Upper lobe of left lung (tissue), 6 donors: Measurements from ENCODE around the gene EVPL. TPM values are rescaled to one million over a fixed set of nuclear protein-coding genes. Genes with fewer than 3 reads are reported as not detected.

Source experiments
- ATAC-seq, 2 donors: fragments of 200-7000 bp; cut with Tn5 transposase; one replicate each; pipeline ENCODE4 v1.9.1; 2022; ENCODE audit warnings: mild to moderate bottlenecking in 2 of 2, moderate library complexity in 2 of 2; ENCODE audit not compliant: low FRiP score in 2 of 2
- DNase-seq, 2 donors: peaks; one replicate each; pipeline ENCODE4 v3.0.0-alpha.2; 2019 to 2020
- H3K27ac ChIP-seq, 4 donors: fragments of 200-600 bp; sonication (generic); one replicate each; pipeline ENCODE4 v1.5.1; 2016 to 2019
- H3K27me3 ChIP-seq, 4 donors: fragments of 200-600 bp; sonication (generic); one replicate each; pipeline ENCODE4 v1.5.1; 2017 to 2019
- H3K36me3 ChIP-seq, 4 donors: fragments of 200-600 bp; sonication (generic); one replicate each; pipeline ENCODE4 v1.5.1; 2016 to 2019
- H3K4me1 ChIP-seq, 4 donors: fragments of 200-600 bp; sonication (generic); one replicate each; pipeline ENCODE4 v1.5.1; 2018 to 2019
- H3K4me3 ChIP-seq, 4 donors: fragments of 200-600 bp; sonication (generic); one replicate each; pipeline ENCODE4 v1.5.1; 2017 to 2019; ENCODE audit warnings: mild to moderate bottlenecking in 2 of 4, moderate library complexity in 1 of 4
- H3K9me3 ChIP-seq, 4 donors: fragments of 200-600 bp; sonication (generic); one replicate each; pipeline ENCODE4 v1.5.1; 2018 to 2019
- CTCF ChIP-seq, 6 experiments: fragments of 450-650 bp in 4 of 6; fragments of 200-600 bp in 2 of 6; sonication (generic) in 2 of 6; IDR thresholded peaks; one replicate each; pipeline ENCODE4 v1.5.1; 2016 to 2019; ENCODE audit warnings: antibody characterized with exemption in 6 of 6
- EP300 ChIP-seq, 4 donors: sonication (generic); formaldehyde crosslinking; IDR thresholded peaks; one replicate each; pipeline ENCODE4 v1.5.1; 2017; ENCODE audit warnings: antibody characterized with exemption in 4 of 4, control low read depth in 2 of 4
- POLR2A ChIP-seq, 4 donors: fragments of 450-650 bp; IDR thresholded peaks; one replicate each; pipeline ENCODE4 v1.5.1; 2016 to 2017; ENCODE audit warnings: antibody characterized with exemption in 4 of 4, mild to moderate bottlenecking in 2 of 4
- POLR2AphosphoS5 ChIP-seq, 2 donors: sonication (generic); formaldehyde crosslinking; IDR thresholded peaks; one replicate each; pipeline ENCODE4 v1.5.1; 2017; ENCODE audit warnings: antibody characterized with exemption in 2 of 2
- WGBS, 2 donors: methylation state at CpG; one replicate each; pipeline ENCODE4 v1.1.5; 2017 to 2018; 5-methylcytosine and 5-hydroxymethylcytosine counted together
- total RNA-seq, 6 donors: library from RNA; depleted of rRNA in 4 of 6; stranded (reverse); fragments of >200 nt in 4 of 6; gene quantifications; one replicate each; pipeline versions ENCODE4 v1.1.0 to v1.2.1, GENCODE V29; 2016 to 2021
- donor health status: DM: no; HTN: no; CAD: no; lungs with moderate emphysema.
- donor health status: DM: no; HTN: yes; CAD: no; lungs with severe emphysema.

Gene EVPL
- total RNA-seq, 6 donors from 2014 or later: 47.5 to 142 (median 63.4) TPM

DNA sequence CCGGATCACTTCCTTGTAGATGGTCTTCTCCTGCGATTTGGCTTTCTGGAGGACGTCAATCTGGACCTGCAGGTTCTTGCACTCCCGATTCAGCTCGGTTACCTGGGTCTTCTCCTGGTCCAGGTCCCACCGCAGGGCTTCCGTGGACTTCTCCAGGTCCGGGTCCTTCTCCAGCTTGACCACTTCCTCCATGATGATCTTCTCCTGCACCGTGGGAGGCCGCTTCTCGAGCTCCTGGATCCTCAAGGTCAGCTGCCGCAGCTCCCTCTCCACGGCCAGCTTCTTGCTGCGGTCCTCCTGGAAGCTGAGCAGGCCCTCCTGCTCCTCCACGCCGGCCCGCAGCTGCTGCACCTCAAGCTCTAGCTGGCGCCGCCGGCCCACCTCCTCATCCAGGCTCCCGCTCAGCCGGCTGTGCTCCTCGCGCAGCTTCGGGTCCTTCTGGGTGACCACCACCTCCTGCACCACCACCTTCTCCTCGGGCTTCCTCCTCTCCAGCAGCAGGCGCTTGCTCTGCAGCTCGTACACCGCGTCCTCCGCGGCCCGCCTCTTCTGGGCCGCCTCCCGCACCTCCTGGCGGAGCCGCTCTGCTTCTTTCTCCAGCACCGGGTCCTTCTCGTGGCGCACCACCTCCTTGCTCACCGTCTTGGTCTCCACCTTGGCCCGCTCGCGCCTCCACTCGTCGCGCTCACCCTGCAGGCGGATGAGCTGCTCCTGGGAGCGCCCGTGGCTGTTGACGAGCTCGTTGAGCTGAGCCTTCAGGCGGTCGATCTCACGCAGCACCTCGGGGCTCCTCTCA, 18.3 kb downstream of the EVPL start:
- Histone ChIP-seq H3K27ac (no peak overlapping the region), H3K36me3 (peaks cover 0 to 18% (median 4%) of the 10 kb centered on the region in 4 donors), H3K27me3 (no peaks in the 10 kb centered on the region), H3K4me3 (no peak overlapping the region), H3K4me1 (peaks cover 0 to 4% (median 1%) of the 10 kb centered on the region in 4 donors), H3K9me3 (no peaks in the 10 kb centered on the region)
- DNase-seq (peak in 1 of 2 donors; percentile 82), ATAC-seq (no peak)
- WGBS, 2 donors: 91 to 95% methylated on average over 51 to 56 of the region's 56 CpGs
- TF ChIP-seq EP300 (IDR thresholded peaks at IDR 0.05) (no peak), POLR2AphosphoS5 (IDR thresholded peaks at IDR 0.05) (no peak), POLR2A (IDR thresholded peaks at IDR 0.05) (no peak), CTCF (IDR thresholded peaks at IDR 0.05) (no peak)

- peaks cover 0 to 9% (median 6%) of the 10 kb centered on the region in 4 donors for H3K4me1 ChIP-seq
- H3K9me3 ChIP-seq: no peaks in the 10 kb centered on the region
- TF ChIP-seq CTCF (IDR thresholded peaks at IDR 0.05): no peak
- TF ChIP-seq POLR2AphosphoS5 (IDR thresholded peaks at IDR 0.05): no peak
- no peak for TF ChIP-seq POLR2A (IDR thresholded peaks at IDR 0.05)
- TF ChIP-seq EP300 (IDR thresholded peaks at IDR 0.05): no peak
- H3K27me3 ChIP-seq: no peaks in the 10 kb centered on the region
- peak in 1 of 2 donors; percentile 81 for DNase-seq
- ATAC-seq: no peak
- no peak overlapping the region for H3K27ac ChIP-seq
- peaks cover 0 to 18% (median 4%) of the 10 kb centered on the region in 4 donors for H3K36me3 ChIP-seq
- WGBS, 2 donors: 94 to 95% methylated on average over 36 of the region's 36 CpGs
- no peak overlapping the region for H3K4me3 ChIP-seq
Observed at GRCh38 chr17:76008208-76008607, 18.9 kb downstream of the EVPL start.

- Histone ChIP-seq H3K27me3 (no peaks in the 10 kb centered on the region), H3K9me3 (no peaks in the 10 kb centered on the region), H3K4me3 (no peak overlapping the region), H3K4me1 (peaks cover 0 to 13% (median 7%) of the 10 kb centered on the region in 4 donors), H3K36me3 (peaks cover 0 to 18% (median 4%) of the 10 kb centered on the region in 4 donors), H3K27ac (no peak overlapping the region)
- DNase-seq (peak in 1 of 2 donors; percentile 74), ATAC-seq (no peak)
- no peak for TF ChIP-seq POLR2AphosphoS5 (IDR thresholded peaks at IDR 0.05)
- TF ChIP-seq POLR2A (IDR thresholded peaks at IDR 0.05): no peak
- no peak for TF ChIP-seq CTCF (IDR thresholded peaks at IDR 0.05)
- no peak for TF ChIP-seq EP300 (IDR thresholded peaks at IDR 0.05)
- 91 to 94% methylated on average over 12 to 16 of the region's 16 CpGs for WGBS, 2 donors
Observed at GRCh38 chr17:76007850-76008165, 19.3 kb downstream of the EVPL start.

DNA sequence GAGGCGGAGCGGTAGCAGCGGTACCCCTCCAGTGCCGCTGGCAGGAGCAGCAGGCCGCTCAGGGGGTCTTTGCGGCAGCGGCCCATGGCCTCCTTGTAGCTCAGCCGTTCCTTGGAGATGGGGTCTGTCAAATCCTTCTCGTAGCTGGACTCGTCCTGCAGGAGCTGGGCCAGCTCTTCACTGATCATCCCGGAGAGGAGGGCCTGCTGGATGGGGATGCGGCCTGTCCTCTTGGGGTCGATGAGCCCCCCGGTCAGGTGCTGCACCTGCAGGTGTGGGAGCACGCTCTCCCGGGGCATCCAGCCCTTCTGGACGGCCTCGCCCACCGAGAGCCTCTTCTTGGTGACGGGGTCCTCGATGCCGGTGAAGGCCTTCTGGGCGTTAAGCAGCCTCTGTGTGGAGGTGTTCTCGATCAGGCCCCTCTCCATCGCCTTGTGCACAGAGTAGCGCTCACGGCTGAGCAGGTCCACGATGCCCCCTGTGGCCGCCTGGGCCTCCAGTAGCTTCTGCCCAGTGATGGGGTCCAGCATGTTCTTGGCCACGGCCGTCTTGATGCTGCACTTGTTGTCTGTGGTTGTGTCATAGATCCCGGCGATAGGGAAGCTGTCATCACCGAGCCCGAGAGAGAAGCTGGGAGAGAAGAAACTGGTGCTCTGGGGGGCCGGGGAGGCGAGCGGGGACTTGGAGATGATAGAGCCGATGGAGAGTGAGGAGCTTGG, 19.8 kb downstream of the EVPL start:
- H3K27me3 ChIP-seq: no peaks in the 10 kb centered on the region
- ATAC-seq: no peak
- H3K9me3 ChIP-seq: no peaks in the 10 kb centered on the region
- H3K4me3 ChIP-seq: no peak overlapping the region
- 91 to 95% methylated on average over 22 to 36 of the region's 39 CpGs for WGBS, 2 donors
- peak in 1 of 2 donors; percentile 81 for DNase-seq
- no peak overlapping the region for H3K27ac ChIP-seq
- TF ChIP-seq POLR2AphosphoS5 (IDR thresholded peaks at IDR 0.05): no peak
- TF ChIP-seq POLR2A (IDR thresholded peaks at IDR 0.05): no peak
- TF ChIP-seq EP300 (IDR thresholded peaks at IDR 0.05): no peak
- no peak for TF ChIP-seq CTCF (IDR thresholded peaks at IDR 0.05)
- peaks cover 0 to 21% (median 5%) of the 10 kb centered on the region in 4 donors for H3K36me3 ChIP-seq
- peaks cover 0 to 14% (median 7%) of the 10 kb centered on the region in 4 donors for H3K4me1 ChIP-seq
